ENCODE data around the gene AHNAK.
"Not testable (repeated sequence)": the region's sequence is repeated elsewhere in the genome, so short reads cannot be mapped to it uniquely, and the experiment has no call there.

DNA sequence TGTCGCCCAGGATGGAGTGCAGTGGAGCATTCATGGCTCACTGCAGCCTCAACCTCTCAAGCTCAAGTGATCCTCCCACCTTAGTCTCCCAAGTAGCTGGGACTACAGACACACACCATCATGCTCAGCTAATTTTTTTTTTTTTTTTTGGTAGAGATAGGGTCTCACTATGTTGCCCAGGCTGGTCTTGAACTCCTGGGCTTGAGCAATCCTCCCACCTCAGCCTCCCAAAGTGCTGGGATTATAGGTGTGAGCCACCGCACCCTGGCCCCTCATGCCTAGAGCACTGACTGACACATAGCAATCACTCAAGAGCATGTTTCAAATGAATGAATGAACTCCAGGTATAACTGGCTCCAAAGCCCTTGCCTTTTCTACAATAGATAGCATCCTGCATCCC is 3.9 kb upstream of the AHNAK start:
- TF ChIP-seq, protein P1, sequence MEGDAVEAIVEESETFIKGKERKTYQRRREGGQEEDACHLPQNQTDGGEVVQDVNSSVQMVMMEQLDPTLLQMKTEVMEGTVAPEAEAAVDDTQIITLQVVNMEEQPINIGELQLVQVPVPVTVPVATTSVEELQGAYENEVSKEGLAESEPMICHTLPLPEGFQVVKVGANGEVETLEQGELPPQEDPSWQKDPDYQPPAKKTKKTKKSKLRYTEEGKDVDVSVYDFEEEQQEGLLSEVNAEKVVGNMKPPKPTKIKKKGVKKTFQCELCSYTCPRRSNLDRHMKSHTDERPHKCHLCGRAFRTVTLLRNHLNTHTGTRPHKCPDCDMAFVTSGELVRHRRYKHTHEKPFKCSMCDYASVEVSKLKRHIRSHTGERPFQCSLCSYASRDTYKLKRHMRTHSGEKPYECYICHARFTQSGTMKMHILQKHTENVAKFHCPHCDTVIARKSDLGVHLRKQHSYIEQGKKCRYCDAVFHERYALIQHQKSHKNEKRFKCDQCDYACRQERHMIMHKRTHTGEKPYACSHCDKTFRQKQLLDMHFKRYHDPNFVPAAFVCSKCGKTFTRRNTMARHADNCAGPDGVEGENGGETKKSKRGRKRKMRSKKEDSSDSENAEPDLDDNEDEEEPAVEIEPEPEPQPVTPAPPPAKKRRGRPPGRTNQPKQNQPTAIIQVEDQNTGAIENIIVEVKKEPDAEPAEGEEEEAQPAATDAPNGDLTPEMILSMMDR (IDR thresholded peaks at IDR 0.05), result not testable (repeated sequence)
- TF ChIP-seq EP300 (IDR thresholded peaks at IDR 0.05); POLR2A (IDR thresholded peaks at IDR 0.05; ENCODE audit: low read length): not testable (repeated sequence)
- TF ChIP-seq, protein P2, sequence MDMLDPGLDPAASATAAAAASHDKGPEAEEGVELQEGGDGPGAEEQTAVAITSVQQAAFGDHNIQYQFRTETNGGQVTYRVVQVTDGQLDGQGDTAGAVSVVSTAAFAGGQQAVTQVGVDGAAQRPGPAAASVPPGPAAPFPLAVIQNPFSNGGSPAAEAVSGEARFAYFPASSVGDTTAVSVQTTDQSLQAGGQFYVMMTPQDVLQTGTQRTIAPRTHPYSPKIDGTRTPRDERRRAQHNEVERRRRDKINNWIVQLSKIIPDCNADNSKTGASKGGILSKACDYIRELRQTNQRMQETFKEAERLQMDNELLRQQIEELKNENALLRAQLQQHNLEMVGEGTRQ (IDR thresholded peaks at IDR 0.05), result not testable (repeated sequence)

Measured in A549 (cell line).